Fibroblast of skin of back (primary cell): Measurements from ENCODE around the gene FAN1.

Source experiments
- DNase-seq: peaks from one replicate; pipeline ENCODE4 v3.0.0-alpha.2; 2013

FAN1 gene

GRCh38 chr15:30921106-30921505 lies 17.4 kb downstream of the FAN1 start:
- DNase-seq: no peak

DNA sequence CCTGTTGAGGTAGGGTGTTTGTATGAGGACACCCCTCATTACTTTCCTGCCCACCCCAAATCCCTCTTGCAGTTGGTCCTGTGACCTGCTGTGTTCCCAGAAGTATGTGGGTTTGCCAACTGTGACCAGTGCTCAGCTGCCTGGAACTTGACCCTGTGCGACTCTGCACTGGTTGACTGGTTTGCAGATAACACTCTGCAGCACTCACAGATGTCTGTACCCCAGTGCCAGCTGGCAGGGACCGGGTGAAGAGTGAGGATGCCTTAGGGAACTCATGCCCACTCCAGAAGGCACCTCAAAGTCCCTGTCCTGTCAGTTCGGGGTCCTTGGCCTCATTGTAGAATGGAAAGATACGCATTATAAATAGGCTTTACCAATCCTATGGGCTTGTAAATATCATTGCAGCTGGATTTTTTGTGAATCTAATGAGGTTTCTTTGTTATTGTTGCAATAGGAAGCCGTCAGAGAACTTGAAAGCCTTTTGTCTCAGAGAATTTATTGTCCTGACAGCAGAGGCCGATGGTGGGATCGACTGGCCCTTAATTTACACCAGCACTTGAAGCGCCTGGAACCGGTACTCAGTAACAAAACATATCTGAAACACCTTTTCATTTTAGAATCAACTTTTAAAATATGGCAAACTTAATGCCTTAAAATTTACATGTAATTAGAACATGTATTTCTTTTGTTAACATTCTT lies 18.2 kb downstream of the FAN1 start:
- DNase-seq: no peak

GRCh38 chr15:30922480-30923311 lies 19.0 kb downstream of the FAN1 start:
- peak; percentile 94 for DNase-seq

DNA sequence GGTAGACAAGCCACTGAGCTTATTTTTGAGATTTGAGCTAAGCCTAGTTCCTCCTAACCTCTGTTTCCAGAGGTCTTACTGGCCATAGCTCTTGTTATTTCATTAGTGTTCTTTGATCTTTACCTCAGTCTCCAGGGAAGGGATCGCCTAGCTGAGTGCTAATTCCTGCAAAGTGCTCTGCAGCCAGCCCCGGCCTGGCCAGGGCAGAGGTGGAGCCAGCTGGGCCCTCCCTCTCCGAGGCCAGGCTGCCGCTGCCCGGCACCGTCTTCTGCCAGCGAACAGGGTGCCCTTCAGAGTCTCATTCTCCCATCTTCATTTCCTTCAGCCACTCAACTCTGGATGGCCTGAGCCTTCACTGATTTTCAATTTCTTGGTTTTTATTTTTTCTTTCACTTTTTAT lies 19.7 kb downstream of the FAN1 start:
- no peak for DNase-seq

GRCh38 chr15:30924353-30924752 lies 20.6 kb downstream of the FAN1 start:
- peak; percentile 73 for DNase-seq

- no peak for DNase-seq
Observed at GRCh38 chr15:30925686-30926085, 22.0 kb downstream of the FAN1 start.

DNA sequence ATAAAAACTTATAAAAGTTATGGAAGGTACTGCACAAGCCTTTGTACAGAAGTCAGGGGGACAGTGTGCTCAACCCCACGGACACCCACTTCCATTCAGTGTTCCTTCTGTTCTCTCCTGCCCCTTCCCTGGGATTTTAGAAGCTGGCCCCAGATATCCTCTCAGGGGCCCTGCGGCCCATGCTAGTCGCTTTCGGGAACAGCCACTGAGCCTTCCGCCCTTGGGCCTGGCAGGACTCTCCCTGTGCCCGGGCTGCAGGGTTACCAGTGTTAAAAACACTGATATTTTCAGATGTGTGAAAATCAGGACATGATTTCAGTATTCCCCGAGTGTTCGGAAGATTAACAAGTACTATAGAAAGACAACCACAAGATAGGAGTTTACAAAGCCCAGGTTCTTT lies 22.4 kb downstream of the FAN1 start:
- no peak for DNase-seq

DNA sequence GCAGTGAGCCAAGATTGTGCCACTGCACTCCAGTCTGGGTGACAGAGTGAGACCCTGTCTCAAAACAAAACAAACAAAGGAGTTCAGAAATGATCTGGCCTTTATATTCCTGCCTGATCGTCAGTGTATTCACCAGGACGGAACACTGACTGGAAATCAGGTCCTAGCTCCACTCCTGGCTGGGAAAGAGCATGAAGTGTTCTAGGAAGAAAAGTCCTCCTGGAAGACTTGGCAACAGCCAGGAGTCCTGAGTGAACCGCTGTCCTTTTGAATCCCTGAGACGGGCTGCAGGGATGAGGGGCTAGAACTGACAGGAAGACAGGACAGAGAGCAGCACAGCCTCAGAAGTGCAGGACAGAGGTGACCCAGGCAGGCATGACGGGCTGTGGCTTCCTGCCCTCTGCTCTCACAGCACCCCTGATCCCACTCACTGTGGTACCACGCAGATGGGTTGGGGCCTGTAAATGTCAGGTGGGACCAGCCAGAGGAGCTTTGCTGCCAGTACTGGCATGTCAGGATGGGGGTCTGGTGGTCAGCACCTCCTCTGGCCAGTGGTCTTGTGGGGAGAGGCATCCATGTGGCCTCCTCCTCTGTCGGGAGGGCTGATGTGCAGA lies 23.5 kb downstream of the FAN1 start:
- DNase-seq: no peak

DNA sequence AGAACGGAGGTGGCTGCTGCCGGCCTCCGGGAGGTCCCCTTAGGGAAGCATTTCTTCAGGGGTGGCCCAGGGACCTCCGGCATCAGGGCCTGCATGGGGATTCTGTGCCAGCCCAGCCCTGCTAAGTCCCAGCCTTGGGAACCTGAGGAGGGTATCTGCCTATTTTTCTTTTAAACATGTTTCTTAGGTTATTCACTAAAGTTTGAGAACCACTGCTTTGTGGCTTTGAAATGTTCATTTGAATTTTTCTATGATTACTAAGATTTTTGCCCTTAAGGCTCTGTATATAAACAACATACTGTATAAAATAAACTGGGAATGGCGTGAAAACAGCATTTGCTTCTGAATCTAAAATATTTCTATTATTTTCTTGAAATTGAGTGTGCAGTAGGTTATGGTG lies 24.4 kb downstream of the FAN1 start:
- no peak for DNase-seq

DNA sequence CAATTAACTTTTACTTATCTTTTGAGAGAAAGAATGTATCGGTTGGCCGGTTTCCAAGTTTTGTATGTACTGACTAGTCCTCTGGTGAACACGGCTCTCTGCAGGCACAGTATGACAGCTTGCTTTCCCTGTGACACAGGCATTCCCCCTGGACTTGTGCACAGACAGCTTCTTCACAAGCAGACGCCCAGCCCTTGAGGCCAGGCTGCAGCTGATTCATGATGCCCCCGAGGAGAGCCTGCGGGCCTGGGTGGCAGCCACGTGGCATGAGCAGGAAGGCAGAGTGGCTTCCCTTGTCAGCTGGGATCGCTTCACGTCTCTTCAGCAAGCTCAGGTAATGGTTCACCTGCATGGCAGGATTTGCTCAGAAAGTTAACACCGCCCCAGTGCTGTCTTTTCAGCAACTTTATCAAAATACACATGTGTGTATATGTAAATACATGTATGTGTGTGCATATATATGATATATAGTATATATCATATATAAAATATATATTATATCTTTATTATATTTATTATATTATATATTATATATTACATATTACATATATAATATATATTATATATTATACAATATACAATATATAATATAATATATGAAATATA lies 25.5 kb downstream of the FAN1 start:
- DNase-seq: no peak

GRCh38 chr15:30929982-30930381 lies 26.3 kb downstream of the FAN1 start:
- DNase-seq: no peak

DNA sequence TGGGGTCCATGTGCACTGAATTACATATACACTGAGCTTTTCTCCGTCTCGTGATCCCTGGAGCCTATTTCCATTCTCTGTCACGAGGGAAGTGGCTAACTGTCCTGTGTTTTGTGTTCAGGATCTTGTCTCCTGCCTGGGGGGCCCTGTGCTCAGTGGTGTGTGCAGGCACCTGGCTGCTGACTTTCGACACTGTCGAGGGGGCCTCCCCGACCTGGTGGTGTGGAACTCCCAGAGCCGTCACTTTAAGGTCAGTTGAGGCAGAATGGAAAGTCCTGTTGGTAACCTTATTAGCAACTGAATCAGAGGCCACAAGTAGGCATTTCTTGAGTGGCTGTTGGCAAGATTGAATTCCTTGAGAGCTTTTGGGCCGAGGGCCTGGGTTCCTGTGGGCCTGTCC lies 26.7 kb downstream of the FAN1 start:
- no peak for DNase-seq

DNA sequence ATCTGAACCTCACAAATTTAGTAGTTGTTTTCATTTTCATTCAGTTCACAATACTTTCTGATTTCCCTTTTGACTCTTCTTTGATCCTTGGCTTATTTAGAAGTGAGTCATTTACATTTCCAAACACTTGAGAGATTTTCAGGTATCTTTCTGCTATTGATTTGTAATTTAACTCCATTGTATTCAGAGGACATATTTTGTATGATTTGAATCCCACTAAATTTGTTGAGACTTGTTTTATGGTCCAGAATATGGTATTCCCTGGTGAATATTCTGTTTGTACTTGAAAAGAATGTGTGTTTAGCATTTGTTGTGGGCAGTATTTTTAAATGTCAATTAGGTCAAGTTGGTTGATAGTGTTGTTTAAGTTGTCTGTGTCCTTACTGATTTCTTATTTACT lies 29.6 kb downstream of the FAN1 start:
- DNase-seq: no peak

DNA sequence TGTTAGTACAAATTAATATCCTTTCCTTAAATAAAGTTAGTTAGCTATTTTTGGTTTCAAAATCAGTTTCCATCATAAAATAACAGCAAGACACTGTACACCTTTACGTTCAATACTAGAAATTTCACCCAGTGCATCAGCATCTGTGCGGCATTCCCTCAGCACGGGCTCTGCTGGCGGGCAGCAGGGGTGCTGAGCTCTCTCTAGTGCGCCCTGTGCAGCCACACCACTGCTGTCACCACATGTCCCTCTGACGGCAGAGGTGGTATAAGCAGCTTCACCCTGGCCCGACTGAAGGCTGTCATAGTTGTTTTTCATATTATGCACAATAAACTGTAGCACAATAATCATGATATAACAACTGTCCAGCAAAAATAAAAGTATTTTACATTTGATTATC lies 35.4 kb downstream of the FAN1 start:
- no peak for DNase-seq

DNA sequence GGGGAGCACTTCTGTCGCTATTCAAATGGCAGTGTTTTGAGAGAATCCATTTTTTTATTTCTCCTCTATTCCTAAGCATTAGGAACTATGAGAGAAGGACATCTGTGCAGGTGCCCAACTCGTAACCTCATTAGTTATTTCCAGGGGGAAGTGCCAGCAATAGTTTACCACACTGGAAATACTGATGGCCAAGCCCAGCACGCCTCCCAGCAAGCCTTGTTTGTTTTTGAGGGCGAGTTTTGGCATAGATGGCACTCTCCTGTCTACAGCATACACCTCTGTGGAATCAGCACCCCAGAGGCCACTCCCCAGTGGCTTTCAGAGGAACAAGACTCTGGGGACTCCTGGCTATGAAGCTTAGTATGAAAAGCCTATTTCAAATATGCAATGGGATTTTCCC lies 36.6 kb downstream of the FAN1 start:
- DNase-seq: no peak

DNA sequence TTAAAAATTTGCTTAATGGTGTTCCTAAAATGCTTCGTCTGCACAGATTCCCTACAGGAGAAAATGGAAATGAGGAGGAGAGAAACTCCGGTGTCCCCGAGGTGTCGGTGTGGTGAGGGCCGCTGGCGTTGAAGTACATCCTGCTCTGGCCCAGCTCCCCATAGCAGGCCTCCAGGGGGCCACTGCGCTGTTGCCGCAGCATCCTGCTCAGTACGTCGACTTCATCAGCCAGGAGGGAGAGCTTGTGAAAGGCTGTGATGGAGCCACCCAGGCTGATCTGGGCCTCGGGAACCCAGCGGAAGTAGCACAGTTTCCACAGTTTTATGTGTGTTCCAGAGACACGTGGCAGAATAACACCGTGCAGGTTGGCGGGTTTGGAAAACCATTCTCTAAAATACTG lies 37.8 kb downstream of the FAN1 start:
- DNase-seq: no peak

- DNase-seq: no peak
Observed at GRCh38 chr15:30943654-30944335, 40.1 kb downstream of the FAN1 start.

GRCh38 chr15:30953183-30953582 lies 49.5 kb downstream of the FAN1 start:
- DNase-seq: no peak

DNA sequence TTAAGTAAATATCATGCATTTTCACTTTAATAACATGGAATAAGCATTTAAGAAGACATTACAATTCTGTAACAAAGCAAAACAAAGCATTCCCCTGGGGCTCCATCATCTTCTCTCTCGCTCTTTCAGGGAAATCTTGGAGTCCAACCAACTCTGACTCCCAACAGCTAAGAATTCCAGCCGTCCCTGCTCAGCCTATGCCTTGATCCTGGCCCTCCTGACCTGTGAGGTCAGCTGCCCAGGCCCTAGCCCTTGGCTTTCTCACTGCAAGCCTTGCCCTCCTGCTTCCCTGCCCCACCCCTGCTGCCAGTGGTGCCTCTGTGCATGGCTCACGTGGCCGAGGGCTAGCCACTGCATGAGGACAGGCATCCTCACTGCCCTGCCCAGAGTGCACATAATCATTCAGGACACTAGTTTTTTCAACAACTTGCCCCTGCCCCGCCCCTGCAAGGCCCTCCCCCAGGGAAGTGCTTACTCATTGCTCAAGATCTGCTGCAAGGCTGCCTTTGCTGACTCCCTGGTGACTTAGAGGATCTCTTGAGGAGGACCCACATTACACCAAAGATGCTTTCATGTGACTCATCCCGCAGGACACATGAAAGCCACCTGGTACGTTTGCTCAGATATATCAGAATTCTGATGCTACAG lies 50.1 kb downstream of the FAN1 start:
- peak; percentile 88 for DNase-seq

- DNase-seq: peak; percentile 12
Observed at GRCh38 chr15:30954674-30955073, 51.0 kb downstream of the FAN1 start.

DNA sequence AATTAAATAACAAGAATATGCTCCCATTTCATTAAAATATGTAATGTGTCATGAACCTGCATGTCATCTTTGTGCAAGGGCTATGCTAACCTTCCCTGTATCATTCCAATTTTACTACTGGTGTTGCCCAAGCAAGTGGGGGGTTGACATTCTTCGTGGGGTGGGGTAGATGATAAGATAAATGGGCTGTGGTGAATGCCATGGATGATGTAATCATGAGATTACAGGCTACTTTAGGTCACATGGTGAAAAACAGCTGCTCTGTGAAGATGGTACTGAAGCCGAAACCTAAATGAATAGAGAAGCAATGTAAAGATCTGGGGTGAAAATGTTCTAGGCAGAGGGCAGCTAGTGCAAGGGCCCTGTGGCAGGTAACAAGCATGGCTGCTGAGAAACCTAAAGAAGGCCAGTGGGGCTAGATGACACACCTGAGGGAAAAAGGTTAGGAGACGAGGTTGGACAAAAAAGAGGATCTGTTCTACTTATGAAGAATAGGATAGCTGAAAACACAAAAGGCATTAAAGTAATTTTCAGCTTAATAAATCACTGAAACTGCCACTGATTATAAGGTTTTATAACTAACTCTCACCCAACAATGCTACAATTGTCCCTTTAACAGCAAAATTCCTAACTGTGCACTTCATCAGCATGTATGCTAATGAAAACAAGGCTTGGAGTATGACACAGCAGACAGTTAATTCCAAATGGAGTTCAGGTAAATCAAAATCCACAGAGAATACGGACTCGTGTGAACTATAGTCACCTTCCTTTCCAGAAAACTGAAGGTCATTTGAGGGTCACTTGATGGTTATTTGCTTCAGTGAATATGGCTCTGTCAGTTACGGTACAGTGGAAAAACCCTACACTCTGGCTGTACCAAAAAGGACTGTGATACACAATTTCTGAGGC lies 52.8 kb downstream of the FAN1 start:
- DNase-seq: peak; percentile 28
